ENCODE results near the gene LSS. TPM values are rescaled to one million over a fixed set of nuclear protein-coding genes. Genes with fewer than 3 reads are reported as not detected.
"Not testable (repeated sequence)": the region's sequence is repeated elsewhere in the genome, so short reads cannot be mapped to it uniquely, and the experiment has no call there.

Gene LSS
- total and polyA plus RNA-seq, 2 donors from 2014 or later, result 15.8 to 24.6 TPM

DNA sequence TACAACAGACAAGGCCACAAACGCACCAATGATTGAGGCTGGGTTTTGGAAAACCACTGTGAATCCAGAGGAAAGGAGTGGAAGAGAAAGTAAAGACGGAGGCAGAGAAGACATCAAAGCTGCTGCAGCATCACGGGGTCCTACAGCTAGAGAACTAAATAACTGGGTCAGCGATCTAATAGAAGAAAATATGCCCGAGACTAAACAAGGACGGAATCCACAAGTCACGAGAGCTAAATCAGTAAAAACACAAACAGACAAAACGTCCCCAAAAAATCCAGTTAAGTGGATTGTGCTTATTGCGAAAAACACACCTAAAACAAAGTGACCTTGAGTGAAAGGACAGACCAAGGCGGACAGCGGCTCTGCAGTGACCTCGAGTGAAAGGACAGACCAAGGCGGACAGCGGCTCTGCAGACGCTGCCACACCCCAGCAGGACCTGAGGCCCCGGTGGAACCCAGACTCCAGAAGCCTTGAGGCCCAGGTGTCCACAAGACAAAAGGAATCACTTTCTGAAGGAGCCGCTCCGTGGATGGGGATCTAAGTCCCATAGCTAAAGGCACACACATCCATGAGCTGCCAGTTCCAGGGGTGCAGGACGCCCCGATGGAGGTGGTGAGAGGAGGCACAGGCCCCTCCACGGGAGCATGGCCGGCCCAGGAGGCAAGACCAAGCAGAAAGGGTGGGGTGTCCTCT lies 79.2 kb downstream of the LSS start:
- peaks cover 0 to 2% (median 0%) of the 10 kb centered on the region in 3 donors for H3K4me1 ChIP-seq (ENCODE audit: control insufficient read depth in 2 of 3, insufficient read depth in 2 of 3, low read depth in 1 of 3, low read length in 3 of 3)
- FAIRE-seq (no peak), DNase-seq (peak in 2 of 5 donors; percentile 35 to 42)
- no peak overlapping the region for H3K27ac ChIP-seq (ENCODE audit: low read depth in 2 of 2, low read length in 2 of 2)
- H3K4me3 ChIP-seq (ENCODE audit: low read length in 3 of 3), result no peak overlapping the region
- TF ChIP-seq, protein P1, sequence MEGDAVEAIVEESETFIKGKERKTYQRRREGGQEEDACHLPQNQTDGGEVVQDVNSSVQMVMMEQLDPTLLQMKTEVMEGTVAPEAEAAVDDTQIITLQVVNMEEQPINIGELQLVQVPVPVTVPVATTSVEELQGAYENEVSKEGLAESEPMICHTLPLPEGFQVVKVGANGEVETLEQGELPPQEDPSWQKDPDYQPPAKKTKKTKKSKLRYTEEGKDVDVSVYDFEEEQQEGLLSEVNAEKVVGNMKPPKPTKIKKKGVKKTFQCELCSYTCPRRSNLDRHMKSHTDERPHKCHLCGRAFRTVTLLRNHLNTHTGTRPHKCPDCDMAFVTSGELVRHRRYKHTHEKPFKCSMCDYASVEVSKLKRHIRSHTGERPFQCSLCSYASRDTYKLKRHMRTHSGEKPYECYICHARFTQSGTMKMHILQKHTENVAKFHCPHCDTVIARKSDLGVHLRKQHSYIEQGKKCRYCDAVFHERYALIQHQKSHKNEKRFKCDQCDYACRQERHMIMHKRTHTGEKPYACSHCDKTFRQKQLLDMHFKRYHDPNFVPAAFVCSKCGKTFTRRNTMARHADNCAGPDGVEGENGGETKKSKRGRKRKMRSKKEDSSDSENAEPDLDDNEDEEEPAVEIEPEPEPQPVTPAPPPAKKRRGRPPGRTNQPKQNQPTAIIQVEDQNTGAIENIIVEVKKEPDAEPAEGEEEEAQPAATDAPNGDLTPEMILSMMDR (IDR thresholded peaks at IDR 0.05; ENCODE audit: borderline replicate concordance, extremely low read depth, insufficient read depth), result no peak
- intact Hi-C loops (cut with DNase I), result no loop called here
- H3K27me3 ChIP-seq (ENCODE audit: control insufficient read depth, insufficient read depth, low read length), result no peaks in the 10 kb centered on the region
- H3K9ac ChIP-seq (ENCODE audit: low read length in 3 of 3), result no peak overlapping the region
- no peaks in the 10 kb centered on the region for H3K9me3 ChIP-seq (ENCODE audit: control insufficient read depth in 2 of 3, insufficient read depth in 1 of 3, low read length in 3 of 3)
- H3K36me3 ChIP-seq (ENCODE audit: control insufficient read depth in 2 of 3, insufficient read depth in 3 of 3, low read length in 3 of 3), result peaks cover 0 to 3% (median 0%) of the 10 kb centered on the region in 3 donors

DNA sequence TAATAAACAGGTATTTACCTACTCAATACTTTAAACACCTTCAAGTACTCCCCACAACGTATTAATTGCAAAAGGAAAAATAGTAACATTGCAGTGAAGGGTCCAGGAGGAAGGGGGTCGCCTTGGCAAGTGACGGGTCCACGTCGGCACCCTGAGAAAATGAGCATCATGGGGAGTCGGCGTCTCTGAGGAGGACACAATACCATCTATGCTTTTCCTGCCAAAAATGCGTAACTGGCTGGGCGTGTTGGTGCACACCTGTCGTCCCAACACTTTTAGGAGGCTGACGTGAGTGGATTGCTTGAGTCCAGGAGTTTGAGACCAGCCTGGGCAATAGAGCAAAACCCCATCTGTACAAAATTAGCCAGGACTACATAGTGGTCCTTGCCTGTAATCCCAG lies 80.5 kb downstream of the LSS start:
- DNase-seq (peak in 2 of 5 donors; percentile 18 to 21), FAIRE-seq (no peak)
- Histone ChIP-seq H3K9me3 (ENCODE audit: control insufficient read depth in 2 of 3, insufficient read depth in 1 of 3, low read length in 3 of 3) (no peaks in the 10 kb centered on the region), H3K27ac (ENCODE audit: low read depth in 2 of 2, low read length in 2 of 2) (no peak overlapping the region), H3K4me3 (ENCODE audit: low read length in 3 of 3) (no peak overlapping the region), H3K27me3 (ENCODE audit: control insufficient read depth, insufficient read depth, low read length) (no peaks in the 10 kb centered on the region), H3K4me1 (ENCODE audit: control insufficient read depth in 2 of 3, insufficient read depth in 2 of 3, low read depth in 1 of 3, low read length in 3 of 3) (peaks cover 0 to 2% (median 0%) of the 10 kb centered on the region in 3 donors), H3K9ac (ENCODE audit: low read length in 3 of 3) (no peak overlapping the region), H3K36me3 (ENCODE audit: control insufficient read depth in 2 of 3, insufficient read depth in 3 of 3, low read length in 3 of 3) (peaks cover 0 to 3% (median 0%) of the 10 kb centered on the region in 3 donors)
- intact Hi-C loops (cut with DNase I), result no loop called here
- TF ChIP-seq, protein P1 (IDR thresholded peaks at IDR 0.05; ENCODE audit: borderline replicate concordance, extremely low read depth, insufficient read depth), result no peak

DNA sequence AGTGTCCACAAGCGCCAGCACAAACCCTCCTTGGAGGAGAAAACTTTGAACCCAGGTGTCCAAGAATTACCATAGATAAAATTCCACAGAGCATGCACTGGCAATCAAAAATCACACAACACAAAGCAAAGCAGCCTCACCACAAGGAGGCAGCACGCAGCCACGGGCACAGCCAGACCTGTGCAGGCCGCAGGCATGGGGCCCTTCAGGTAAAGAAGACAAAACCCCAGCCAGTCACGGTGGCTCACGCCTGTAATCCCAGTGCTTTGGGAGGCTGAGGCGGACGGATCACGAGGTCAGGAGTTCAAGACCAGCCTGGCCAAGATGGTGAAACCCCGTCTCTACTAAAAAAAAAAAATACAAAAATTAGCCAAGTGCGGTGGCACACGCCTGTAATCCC lies 81.1 kb downstream of the LSS start:
- H3K9me3 ChIP-seq (ENCODE audit: control insufficient read depth in 2 of 3, insufficient read depth in 1 of 3, low read length in 3 of 3); H3K27me3 ChIP-seq (ENCODE audit: control insufficient read depth, insufficient read depth, low read length); H3K9ac ChIP-seq (ENCODE audit: low read length in 3 of 3); H3K27ac ChIP-seq (ENCODE audit: low read depth in 2 of 2, low read length in 2 of 2); H3K4me1 ChIP-seq (ENCODE audit: control insufficient read depth in 2 of 3, insufficient read depth in 2 of 3, low read depth in 1 of 3, low read length in 3 of 3); FAIRE-seq; H3K4me3 ChIP-seq (ENCODE audit: low read length in 3 of 3); H3K36me3 ChIP-seq (ENCODE audit: control insufficient read depth in 2 of 3, insufficient read depth in 3 of 3, low read length in 3 of 3); intact Hi-C loops (cut with DNase I): not testable (repeated sequence)
- peak; percentile 41 to 56 (median 49) for DNase-seq
- TF ChIP-seq, protein P1 (IDR thresholded peaks at IDR 0.05; ENCODE audit: borderline replicate concordance, extremely low read depth, insufficient read depth), result peak; percentile 32

All from kidney (tissue), 14 donors.